Measurements from ENCODE around the gene MYO5A. TPM values are rescaled to one million over a fixed set of nuclear protein-coding genes. Genes with fewer than 3 reads are reported as not detected.

Gene MYO5A
- total and polyA plus RNA-seq, 2 donors (not counting 3 experiments of a cell fraction or from before 2014, with no cell fraction given), result 31.9 to 91.9 TPM

- Histone ChIP-seq H3K4me3 (replicated peaks in 1 of 3; ENCODE audit: insufficient read depth in 1 of 3, low read depth in 1 of 3, low read length in 3 of 3) (peak overlapping the region; percentile 70 to 91 (median 89)), H2AFZ (ENCODE audit: low read depth, low read length) (peak overlapping the region; percentile 4), H3K79me2 (ENCODE audit: control insufficient read depth, insufficient read depth, low read length) (peaks cover 55% of the 10 kb centered on the region), H3K9ac (replicated peaks; ENCODE audit: extremely low read depth, insufficient read depth, low read length) (peak overlapping the region; percentile 77), H3K27me3 (ENCODE audit: control insufficient read depth in 2 of 2, insufficient read depth in 2 of 2, low read length in 2 of 2) (no peaks in the 10 kb centered on the region), H3K9me1 (replicated peaks; ENCODE audit: control insufficient read depth, extremely low read depth, insufficient read depth, low read length) (no peaks in the 10 kb centered on the region), H4K20me1 (replicated peaks; ENCODE audit: control insufficient read depth, extremely low read depth, insufficient read depth, low read length) (peaks cover 5% of the 10 kb centered on the region), H3K9me3 (replicated peaks; ENCODE audit: control insufficient read depth, insufficient read depth, low read length) (no peaks in the 10 kb centered on the region), H3K4me1 (ENCODE audit: control insufficient read depth, extremely low read depth, insufficient read depth, low read length) (peaks cover 20% of the 10 kb centered on the region), H3K4me2 (ENCODE audit: insufficient read depth, low read length) (peak overlapping the region; percentile 89), H3K36me3 (ENCODE audit: control insufficient read depth in 2 of 2, extremely low read depth in 1 of 2, insufficient read depth in 2 of 2, low read length in 2 of 2) (no peaks in the 10 kb centered on the region), H3K27ac (ENCODE audit: insufficient read depth, low read depth, low read length) (peak overlapping the region; percentile 42)
- no peak for TF ChIP-seq POLR2A (IDR thresholded peaks at IDR 0.05; ENCODE audit: low read depth, low read length)
- TF ChIP-seq GATA2 (IDR thresholded peaks at IDR 0.05; ENCODE audit: insufficient read depth, insufficient read length, low read depth, low read length), result no peak
- TF ChIP-seq MYC (IDR thresholded peaks at IDR 0.05; ENCODE audit: low read depth, low read length), result no peak
- no peak for TF ChIP-seq JUN (IDR thresholded peaks at IDR 0.05; ENCODE audit: borderline replicate concordance, insufficient read depth, insufficient read length, low read depth)
- TF ChIP-seq POLR2AphosphoS5 (IDR thresholded peaks at IDR 0.05; ENCODE audit: insufficient read depth, low read depth, low read length), result no peak
- no peak for TF ChIP-seq EZH2 (IDR thresholded peaks at IDR 0.05; ENCODE audit: borderline replicate concordance, low read depth, low read length, severe bottlenecking)
- TF ChIP-seq FOS (IDR thresholded peaks at IDR 0.05; ENCODE audit: borderline replicate concordance, insufficient read depth, low read length), result no peak
- no peak for TF ChIP-seq CTCF (IDR thresholded peaks at IDR 0.05; ENCODE audit: extremely low read depth in 1 of 2, insufficient read depth in 1 of 2, low read depth in 1 of 2, low read length in 2 of 2)
- TF ChIP-seq MAX (IDR thresholded peaks at IDR 0.05; ENCODE audit: insufficient read depth, insufficient read length), result no peak
- dilution Hi-C loops (cut with MboI; ENCODE audit: extremely low pct_ligation_motif_present, low sequenced_read_pairs) (no loop called here), intact Hi-C loops (cut with micrococcal nuclease) (loop anchor here (1.0 to 2.0 kb wide), 4 partner anchors 35 to 271 kb away; no protein-coding TSS in a partner anchor)
- POLR2A ChIA-PET, result no interaction called here
- FAIRE-seq (peak; percentile 47), DNase-seq (ENCODE audit: low read depth, low spot score) (peak; percentile 57)
- CTCF ChIA-PET, result interaction anchor here (1.0 to 2.0 kb wide), 6 partner anchors 26 to 208 kb away, joined by 3 to 6 read pairs (median 4); no protein-coding TSS in a partner anchor
- BruUV-seq (replicated peaks), result no TSS peak
Measured at GRCh38 chr15:52527911-52528563, 643 bp downstream of the MYO5A start.

All from endothelial cell of umbilical vein (primary cell).